RKO (cell line): ENCODE measurements around the gene FNIP2.

Experiments used
- DNase-seq: peaks from one replicate; pipeline ENCODE4 v3.0.0-alpha.2; 2016; ENCODE audit warnings: low spot score

Gene FNIP2

DNA sequence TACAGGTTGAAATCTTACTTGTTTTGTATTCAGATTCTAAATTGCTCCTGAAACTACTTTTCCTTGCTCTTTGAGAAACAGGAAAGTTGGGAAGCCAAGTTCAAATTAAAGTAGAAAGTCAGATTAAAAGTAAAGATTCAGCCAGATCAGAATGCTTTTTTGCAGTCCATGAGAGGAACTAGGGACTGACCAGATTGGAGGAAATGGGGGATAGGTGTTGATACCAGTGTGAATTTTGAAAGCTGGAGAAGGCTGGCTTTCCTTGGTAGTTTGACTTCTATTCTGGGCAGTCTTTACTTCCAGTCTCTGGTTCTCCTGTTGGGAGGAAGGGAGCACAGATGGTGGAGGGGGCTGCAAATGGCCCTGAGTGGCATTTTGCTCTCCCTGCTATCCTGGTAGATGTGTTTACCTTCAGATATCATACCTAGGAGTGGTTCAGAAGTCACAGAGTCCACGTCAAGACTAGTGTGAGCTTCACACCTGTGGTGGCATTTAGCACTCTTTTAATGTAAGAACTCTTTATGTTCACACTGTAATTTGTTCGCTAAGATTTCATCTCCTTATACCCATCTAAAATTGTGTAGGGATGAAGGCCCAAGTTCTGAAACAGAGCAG is 68.8 kb downstream of the FNIP2 start:
- DNase-seq, result no peak

DNA sequence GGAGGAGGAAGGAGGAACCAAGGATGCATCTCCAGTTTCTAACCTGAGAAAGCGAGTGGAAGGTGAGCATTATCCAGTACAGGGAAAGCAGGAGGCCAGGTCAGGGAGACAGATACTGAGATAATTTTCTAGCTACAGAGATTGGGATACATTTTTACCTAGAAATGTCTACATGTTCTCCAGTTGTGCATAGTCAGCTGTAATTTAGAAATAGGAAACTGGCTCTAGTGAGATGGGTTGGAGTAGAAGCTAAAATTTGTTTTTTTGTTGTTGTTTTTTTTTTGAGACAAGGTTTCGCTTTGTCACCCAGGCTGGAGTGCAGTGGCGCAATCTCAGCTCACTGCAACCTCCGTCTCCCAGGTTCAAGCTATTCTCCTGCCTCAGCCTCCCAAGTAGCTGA is 71.3 kb downstream of the FNIP2 start:
- no peak for DNase-seq

DNA sequence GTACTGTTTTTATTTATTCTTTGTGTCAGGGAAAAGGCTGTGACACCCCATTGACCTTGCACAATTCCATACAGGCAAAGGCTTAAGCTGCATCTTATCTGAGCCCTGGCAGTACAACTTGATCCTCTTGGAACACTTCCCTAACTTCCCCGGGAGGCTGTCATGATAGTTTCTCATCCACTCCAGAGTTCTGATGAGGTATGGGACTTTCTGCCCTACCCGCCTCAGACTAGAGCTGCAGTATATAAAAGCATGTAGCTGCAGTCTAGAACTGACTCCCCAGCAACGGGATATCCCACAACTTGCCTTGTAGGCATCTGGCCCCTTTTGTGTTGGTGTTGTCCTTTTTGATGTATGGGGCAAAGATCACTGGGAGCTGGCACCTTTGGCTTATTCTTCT is 72.7 kb downstream of the FNIP2 start:
- DNase-seq, result no peak

DNA sequence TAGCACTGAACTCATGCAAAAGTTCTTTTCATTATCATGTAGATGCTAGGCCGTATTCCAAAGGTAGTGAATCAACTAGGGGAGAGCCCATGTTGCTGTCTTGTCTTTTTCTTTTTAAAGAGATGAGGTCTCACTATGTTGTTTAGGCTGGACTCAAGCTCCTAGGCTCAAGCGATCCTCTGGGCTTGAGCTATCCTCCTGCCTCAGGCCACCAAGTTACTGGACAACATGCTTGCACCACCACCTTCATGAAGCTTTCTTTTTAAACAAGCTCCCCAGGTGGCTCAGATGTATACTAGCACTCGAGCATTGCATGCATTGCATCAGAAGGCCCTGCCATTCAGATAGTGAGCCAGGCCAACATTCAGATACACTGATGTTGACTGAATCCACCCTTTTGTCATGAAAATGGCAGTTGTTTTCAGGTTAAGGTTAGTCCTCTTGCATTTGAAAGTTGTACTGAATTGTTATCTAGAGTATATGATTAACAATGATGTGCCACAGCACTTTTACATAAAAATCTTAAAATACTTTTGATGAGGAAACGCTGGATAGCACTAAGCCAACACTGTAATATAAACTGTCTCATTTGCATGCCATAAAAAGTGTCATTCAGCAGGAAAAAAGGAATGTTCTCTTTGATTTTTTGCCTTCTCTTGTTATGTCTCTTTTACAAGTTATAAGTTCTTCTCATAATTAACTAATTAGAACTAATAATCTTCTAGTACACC is 76.7 kb downstream of the FNIP2 start:
- DNase-seq, result no peak

DNA sequence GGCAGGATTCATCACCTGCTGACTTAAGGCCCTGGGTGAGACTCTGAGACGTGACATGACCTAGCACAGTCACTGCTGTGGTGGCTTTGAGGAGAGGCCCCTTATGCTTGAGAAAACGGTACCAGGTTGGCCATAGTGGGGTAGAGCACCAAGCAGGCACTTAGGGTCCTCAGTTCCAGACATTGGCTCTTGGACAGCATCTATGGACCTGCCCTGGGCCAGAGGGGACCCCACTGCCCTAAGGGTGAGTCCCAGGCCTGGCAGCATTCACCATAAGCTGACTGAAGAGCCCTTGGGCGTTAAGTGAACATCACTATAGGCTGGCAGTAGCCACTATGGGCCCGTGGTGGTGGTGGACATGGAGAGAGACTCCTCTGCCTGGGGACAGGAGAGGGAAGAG is 78.7 kb downstream of the FNIP2 start:
- DNase-seq, result no peak

DNA sequence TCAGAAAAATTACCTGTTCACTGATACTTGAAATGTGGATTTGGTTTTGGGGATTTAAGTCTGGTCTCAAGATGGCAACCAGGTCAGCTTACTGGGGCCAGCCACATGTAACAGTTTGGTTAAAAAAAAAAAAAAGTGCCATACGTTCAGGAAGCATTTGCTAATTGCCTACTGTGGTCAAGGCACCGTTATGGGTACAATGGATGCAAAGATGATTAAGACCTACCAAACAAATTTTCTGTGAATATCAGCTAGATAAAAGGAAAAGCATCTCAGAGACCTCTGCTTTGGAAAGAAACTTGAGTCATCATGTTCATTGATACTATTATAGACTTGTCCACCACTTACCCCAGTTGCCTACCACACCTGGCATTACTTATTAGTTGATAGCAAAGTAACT is 80.9 kb downstream of the FNIP2 start:
- no peak for DNase-seq

DNA sequence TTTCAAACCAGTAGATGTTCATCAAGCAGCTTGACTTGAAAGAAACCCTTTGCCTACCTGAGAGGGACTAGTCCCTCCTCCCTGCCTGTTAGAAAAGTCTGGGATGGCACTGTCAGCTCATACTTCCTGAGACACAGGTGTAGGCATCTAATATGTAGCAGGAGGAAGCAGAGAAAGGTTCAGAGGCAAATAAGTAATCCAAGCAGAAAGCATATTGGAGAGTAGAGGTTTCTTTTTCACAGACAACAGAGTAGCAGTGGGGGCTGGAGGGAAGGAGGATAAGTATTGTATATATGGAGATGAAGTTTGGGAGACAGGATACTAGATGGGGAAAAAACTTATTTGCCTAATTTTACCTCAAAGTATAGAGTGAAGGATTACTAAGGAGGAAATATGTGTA is 81.5 kb downstream of the FNIP2 start:
- no peak for DNase-seq

DNA sequence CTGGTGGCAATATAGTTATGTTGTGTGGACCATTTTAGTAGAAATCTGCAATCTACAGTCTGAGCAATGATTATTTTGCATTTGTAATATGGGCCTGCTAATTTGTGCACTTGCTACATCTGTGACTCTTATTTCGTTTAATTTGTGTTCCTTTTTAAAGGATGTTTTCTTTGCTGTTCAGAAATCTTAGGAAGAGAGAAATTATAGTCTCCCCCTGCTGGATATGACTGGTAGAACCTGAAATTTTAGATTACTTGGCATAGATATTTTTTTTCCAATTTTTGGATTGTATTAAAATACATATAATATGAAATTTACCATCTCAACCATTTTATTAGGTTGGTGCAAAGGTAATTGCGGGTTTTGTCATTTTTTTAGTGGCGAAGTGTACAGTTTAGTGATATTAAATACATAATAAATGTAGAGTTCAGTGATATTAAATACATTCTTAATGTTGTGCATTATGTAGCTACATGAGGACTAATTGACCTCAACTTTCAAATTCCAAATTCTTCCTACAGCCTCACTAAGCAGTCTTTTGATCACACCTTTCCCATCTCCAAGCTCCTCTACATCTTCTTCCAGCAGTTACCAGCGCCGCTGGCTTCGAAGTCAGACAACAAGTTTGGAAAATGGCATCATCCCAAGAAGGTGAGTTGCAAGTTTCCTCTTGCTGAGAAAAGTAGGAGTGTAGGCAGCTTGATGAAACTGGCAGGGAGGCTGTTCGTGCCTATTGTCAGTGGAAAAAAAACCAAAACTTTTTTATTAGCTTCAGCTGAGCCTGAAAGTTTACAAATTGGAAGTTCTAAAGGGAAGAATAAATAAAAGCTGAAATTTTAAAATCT is 82.2 kb downstream of the FNIP2 start:
- DNase-seq, result peak; percentile 44

DNA sequence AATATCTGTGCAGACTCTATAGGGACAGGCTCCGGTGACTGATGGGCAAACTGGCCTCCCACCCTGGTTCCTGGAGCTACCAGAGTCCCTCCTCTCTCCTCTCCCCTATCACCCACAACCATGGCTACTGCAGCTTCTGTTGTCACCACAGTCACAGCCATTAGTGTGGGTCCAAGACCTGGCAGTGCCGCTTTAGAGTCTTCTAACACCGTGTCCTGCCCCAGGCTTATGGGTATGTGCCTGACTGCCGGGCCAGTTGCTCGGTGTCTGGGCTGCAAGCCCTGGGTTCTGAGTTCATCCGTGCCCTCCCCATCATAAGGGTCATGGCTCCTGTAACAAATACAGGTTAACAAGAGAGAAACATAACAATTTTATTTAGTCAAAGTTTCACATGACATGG is 85.4 kb downstream of the FNIP2 start:
- DNase-seq, result no peak

DNA sequence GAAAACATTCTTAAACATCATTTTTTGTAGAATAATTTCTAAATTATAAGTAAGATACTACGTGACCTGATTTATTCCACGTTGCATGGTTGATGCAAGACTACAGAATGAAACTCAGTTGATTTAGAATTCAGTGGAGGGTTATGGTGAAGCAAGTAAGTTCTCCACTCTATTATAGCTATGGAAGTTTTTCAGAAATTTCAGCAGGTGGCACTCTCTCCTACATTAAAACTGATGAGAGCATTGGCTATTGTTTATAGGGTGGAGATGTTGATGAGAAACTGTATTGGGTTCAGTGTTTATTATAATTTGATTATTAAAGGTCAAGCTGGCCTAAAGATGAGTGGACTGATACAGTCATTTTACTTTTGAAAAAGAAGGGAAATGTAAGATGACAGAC is 88.0 kb downstream of the FNIP2 start:
- peak; percentile 73 for DNase-seq

DNA sequence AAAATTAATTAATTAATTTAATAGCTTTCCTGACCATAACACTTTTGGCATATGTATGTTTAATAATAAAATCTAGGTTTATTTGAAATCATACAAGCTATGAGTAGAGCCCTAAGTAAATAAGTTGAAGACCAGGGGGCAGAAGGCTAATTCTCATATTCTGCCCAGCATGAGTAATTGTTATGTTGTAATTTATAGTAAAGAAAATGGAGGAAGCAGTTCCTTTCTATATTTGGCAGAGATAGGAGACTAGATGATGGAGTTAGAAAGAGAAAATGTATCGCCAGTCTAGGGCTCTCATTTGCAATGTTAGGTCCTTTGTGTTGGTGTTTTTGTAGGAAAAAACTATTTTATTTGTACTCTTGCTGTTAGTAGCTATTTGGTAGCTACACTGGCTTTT is 89.1 kb downstream of the FNIP2 start:
- no peak for DNase-seq

DNA sequence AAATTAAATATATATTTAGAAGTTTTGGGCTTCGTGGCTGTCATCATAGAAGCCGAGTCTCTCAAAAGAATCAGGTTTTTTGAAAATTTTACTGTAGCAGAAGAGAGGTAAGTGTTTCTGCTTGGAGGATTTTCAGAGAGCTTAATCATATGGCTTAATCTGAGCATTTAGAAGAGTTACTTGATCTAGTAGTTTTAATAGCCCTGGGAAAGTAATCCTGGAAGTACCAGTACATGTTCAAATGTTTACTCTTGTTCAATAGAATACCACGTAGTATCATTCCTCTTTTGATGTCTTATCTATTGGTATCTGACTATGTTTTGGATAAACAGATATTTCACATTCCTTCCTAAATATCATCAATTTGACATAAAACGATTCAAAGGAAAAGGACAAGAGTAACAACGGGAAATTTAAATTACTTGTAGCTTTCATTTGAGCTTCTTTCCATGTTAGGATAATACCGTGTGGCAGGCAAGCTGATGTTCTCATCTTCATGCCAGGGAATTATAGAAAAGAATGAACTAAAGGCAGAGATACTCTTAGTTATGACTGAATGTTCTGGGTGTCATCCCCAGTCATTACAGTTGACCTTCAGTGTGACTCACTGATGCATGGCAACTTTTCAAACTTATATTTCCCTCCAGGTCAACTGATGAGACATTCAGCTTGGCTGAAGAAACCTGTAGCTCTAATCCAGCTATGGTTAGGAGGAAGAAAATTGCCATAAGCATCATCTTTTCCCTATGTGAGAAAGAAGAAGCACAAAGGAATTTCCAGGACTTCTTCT is 89.8 kb downstream of the FNIP2 start:
- DNase-seq, result no peak

DNA sequence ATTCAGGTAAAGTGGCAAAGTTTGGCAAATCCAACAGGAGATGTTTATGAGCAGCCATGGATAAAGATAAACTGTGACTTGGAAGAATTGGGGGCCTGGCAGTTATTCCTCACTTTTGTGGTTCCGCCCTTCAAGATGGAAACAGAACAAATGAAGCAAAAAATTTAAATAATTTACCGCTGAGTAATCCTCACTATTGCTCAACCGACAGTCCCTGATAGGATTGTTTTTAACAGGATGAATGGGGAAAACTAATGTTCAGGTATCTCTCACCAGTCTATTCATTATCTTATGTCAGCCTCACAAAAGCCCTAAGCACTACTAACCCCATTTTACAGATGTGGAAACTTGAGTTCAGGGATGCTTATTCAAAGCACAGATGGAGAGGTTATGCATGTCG is 90.8 kb downstream of the FNIP2 start:
- no peak for DNase-seq

DNA sequence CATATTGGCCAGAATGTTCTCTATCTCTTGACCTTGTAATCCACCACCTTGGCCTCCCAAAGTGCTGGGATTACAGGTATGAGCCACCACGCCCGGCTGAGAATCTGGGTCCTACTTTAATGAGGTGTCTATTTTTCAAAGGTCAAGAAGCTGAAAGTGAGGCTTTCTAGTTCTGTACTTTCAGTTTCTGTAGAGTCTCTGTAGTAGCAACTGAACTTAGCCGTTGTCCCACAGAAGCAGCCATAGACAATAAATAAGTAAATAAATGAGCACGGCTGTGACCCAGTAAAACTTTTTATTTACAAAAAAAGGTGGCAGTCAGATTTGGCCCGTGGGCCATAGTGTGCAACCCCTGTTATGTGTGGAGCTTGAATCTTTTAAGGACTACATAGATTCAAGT is 92.0 kb downstream of the FNIP2 start:
- DNase-seq, result no peak

DNA sequence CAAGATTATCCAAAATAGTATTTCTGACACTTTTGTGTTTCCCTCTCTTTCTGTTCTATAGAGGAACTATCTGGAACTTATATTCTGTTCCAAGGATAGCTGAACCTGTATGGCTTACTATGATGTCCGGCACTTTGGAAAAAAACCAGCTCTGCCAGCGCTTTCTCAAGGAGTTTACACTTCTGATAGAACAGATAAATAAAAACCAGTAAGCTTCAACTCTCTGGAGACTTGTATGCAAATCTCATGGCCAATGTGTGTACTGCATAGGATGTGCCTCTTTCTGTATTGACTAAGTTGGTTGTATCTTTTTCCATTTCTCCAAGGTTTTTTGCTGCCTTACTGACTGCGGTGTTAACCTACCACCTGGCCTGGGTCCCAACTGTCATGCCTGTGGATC is 92.5 kb downstream of the FNIP2 start:
- DNase-seq, result no peak

DNA sequence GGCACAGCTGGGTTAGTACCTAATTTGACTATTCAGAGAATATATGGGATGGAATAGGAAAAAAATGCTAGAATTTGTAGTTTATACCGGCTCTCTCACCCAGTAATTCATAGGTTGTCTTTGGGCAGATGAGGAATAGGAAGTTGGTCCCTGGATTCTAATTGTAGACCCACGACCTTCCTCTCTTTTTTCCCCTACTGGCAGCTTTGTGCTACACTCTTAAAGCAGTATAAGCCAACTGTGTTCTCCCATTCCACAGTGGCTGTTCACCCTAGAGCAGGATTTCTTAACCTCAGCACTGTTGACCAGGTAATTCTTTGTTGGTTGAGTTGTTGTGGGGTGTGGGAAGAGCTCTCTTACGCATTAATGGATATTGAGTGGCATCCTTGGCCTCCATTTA is 92.9 kb downstream of the FNIP2 start:
- DNase-seq, result no peak

DNA sequence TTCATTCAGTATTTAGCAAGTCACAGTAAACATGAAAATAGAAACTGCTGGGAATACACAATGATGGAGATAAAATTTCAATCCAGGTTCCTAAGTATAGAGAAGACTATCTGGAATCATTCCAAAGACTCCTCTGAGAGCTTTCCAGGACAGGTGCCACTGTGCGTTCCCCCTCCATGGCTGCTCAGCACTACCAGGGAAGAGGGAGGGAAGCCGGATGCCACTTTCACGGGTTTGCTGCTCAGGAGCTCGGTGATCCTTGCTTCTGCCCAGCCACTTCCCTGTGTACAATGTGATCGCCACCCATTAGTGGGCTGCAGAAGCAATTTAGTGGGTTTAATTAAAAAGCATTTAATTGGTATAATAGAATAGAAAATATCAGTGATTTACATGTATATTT is 94.5 kb downstream of the FNIP2 start:
- DNase-seq, result no peak

DNA sequence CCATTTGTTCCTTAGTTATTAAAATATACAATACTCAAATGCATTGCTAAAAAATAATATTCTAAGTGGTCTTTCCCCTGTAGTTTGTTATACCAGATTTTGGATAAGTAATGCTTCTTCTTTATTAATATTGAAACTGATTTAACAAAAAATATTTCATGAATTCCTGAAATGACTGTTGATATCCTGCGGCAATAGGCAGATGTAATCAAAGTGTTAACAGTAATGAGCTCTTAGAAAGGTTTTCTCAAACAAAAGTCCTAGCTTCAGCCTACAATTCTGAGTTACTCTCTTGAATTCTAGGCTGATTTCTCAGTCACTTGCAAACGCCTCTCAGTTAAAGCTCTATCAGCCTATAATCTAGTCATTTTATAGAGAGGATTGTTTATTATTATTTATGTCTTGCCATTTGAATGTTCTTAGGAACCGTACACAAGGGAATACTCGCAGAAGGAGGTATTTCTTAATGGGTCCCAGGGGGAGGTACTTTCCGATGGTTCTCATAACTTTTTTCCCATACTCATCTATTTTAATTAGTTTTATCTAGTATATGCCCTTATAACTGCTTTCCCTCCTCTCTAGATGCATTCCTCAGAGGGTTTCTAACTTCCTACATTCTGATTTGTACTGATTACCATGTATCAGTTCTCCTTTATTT is 96.8 kb downstream of the FNIP2 start:
- DNase-seq, result no peak

DNA sequence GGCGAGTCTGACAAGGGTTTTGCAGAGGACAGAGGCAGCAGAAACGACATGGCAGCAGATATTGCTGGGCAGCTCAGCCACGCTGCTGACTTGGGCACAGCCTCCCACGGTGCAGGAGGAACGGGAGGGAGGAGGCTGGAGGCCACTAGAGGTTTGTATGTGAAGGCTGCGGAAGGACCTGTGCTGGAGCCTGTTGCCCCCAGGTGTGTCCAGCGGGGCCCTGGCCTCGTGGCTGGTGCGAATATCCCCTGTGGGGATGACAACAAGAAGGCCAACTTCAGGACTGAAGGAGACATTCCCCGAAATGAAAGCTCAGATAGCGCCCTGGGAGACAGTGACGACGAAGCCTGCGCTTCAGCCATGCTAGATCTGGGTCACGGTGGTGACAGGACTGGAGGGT is 100.2 kb downstream of the FNIP2 start:
- no peak for DNase-seq

DNA sequence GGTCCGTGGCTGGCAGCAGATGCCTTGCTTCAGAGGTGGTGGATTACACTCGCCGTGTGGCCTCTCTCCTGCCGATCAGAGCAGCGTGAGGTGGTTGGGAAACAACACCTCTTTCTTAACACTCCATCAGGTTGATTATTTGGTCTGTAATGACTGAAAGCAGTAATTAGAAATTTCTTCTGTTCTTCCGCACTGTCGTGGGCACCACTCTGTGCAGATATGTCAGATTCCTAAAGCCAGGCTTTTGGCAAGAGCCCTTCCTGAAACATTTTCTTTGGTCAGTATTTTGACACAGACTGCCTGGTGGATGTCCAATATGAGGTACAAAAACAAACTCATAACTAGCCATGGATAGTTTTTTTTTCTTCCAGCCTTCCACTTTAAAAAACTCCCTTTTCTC is 100.9 kb downstream of the FNIP2 start:
- DNase-seq, result no peak

DNA sequence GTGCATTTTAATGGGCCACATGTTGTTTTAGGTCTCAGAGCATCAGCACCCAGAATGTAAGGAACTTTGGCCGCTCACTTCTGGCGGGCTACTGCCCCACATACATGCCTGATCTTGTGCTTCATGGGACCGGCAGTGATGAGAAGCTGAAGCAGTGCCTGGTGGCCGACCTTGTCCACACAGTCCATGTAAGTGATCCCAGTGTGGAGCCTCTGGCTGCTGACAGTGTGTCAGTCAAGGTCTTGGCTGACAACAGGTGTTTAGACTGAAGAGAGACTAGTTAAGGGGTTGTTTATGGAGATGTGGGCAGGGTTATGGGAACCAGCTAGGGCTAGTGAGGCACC is 101.4 kb downstream of the FNIP2 start:
- DNase-seq, result no peak
